Measurements from ENCODE around the gene CYTH4.

DNA sequence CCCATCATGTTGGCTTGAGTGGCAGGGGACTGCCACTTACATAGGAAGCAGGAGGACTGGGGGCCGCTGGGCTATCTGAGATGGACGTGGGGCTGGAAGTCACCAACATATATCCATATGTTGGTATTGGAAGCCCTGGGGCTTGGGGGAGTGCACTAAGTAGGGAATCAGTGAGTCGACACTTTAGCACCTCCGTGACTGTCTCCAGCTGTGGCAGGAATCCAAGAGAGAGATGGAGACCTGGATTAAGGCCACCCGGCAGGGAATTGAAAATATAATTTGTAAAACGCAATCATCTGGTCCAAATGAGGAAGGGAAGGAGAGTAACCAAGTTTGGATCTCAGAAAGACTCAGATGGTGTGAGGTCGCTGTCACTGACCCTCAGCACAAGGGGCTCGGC, 76.6 kb downstream of the CYTH4 start:
- TF ChIP-seq POLR2A (IDR thresholded peaks at IDR 0.05; ENCODE audit: low read length) (no peak), GATA1 (IDR thresholded peaks at IDR 0.05; ENCODE audit: low read depth, low read length) (no peak)

All from erythroblast (primary cell).